ENCODE data around the gene ZFP14.

The ZFP14 gene

DNA sequence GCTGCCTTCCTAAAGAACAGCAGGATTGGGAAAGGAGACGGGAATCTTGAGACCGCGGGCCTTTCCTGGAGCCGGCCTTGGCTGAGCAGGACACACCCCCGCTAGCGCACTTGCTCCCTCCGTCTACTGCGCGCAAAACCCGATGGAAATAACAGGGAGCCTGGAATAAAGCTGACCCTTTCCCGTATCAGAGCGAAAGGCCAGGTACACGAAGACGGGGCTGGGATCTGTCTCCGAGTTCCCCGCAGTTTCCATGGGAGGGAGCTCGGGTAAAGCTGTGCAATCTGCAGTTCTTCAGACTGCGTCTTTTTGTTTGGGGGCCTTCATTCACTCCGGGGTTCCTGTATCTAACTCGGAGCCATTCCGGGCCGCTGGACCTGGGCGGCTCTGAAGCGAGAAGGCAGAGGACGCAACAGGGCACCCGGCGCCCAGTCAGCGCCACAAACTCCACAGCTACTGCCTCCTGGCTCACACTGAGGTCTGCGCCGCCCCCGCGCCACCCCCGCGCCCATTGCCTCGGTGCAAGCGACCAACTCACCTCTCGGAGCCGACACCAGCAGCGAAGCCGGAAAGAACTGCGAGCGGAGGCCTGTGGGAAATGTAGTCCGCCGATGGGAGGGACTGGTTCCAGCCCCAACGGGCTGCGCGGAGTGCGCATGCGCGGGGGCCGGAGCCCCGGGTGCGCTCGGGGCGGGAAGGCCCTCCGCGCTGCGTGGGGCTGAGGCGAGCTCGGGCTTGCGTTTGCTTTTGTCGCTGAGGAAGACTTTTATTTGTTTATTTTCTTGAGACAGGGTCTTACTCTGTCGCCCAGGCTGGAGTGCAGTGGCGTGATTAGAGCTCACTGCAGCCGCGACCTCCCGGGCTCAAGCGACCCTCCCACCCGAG lies at the start of gene ZFP14:
Gene ZFP14 (minus strand): TSS at position 577 of the 885 bp plus-strand sequence. CDS start 11,309 bp downstream, outside the sequence.
- DNase-seq, result peak; percentile 83 to 90 (median 86)

DNA sequence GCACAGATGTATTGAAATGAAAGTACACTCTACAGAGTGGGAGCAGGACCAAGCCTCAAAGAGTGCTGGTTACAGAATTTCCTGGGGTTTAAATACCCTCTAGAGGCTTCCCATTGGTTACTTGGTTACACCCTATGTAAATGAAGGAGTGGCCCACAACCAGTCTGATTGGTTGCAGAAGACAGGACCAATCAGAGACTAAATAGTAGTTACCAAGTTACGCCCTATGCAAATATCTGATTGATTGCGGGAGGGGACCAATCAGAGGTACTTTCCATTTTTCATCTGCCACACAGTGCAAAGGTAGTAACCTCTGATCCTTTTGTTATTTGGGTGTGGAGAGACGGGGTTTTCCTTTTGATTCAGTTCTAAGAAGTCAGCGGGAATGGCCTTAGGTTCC lies 44.9 kb upstream of the ZFP14 start:
- no peak for DNase-seq

DNA sequence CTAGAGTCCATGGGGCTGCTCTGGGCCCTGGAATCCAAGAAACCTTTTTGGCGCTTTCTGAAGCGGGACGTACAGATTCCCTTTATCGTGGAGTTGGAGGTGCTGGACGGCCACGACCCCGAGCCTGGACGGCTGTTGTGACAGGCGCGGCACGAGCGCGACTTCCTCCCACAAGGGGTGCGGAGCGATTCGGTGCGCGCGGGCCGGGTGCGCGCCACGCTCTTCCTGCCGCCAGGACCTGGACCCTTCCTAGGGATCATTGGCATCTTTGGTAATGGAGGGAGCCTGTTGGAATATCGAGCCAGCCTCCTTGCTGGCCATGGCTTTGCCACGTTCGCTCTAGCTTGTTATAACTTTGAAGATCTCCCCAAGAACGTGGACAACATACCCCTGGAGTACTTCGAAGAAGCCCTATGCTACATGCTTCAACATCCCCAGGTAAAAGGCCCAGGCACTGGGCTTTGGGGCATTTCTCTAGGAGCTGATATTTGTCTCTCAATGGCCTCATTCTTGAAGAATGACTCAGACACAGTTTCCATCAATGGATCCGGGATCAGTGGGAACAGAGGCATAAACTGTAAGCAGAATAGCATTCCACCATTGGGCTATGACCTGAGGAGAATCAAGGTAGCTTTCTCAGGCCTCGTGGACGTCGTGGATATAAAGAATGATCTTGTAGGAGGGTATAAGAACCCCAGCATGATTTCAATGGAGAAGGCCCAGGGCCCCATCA lies 42.9 kb upstream of the ZFP14 start:
- DNase-seq, result no peak

DNA sequence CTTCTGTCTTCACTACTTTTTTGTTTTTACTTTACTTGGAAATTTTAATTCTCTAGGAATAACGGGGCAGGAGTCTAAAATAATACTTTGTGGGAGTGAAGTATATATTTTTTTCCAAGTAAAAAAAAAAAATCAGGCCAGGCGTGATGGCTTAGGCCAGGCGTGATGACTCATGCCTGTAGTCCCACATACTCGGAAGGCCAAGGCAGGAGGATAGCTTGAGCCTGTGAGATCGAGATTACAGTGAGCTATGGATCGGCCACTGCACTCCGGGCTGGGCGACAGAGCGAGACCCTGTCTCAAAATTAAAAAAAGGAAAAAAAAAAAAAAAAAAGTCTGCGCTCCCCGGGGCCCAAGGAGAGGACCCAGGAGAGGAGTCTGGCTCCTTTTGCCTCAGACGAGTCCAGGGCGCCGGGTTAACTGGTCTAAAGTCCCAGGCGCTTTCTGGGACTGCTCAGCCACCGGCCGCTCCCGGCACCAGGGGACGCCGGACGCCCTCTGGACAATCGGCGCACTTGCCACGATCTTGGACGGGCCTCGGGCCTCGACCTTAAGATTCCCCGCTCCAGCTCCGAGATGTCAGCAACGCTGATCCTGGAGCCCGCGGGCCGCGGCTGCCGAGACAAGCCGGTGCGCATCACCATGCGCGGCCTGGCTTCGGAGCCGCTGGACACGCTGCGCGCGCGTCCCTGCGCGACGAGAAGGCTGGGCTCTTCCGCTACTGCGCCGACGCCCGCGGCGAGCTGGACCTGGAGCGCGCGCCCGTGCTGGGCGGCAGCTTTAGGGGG lies 42.2 kb upstream of the ZFP14 start:
- DNase-seq, result no peak

DNA sequence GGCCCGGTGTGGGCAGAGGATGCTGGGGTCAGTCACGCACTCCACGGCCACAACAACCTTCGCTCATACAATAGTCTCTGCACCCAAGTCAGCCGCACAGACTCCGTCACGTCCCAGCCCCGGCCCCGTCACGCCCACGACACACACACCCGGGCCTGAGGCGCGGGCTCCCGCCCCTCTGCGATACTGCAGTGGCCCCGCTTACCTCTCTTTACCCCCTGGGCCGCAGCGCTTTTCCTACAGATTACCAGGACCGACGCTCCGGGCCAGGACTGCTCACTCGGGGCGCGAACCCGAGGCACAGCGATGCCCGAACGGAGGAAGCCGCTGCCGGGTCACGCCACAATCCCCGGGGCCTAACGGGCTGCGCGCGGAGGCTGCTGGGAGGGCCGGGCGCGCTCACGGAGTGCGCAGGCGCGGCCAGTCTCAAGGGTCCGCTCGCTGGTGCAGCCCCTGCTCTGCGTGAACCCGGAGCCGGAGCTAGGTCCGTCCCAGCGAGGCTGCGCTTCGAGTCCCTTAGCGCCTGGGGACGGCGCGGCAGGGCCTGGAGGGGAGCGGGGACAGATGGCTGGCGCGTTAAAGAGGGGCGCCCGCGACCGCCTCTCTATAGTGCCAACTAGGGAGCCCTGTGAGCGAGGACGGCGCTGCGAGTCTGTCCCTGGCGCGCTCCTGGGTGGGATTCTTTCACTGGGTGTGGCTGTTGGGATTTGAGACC lies 39.4 kb upstream of the ZFP14 start, which contains the start of gene ZFP82:
Gene ZFP82 (minus strand): TSS at position 358 of the 715 bp plus-strand sequence. CDS start 8,855 bp downstream, outside the sequence.
- peak; percentile 37 to 66 (median 41) for DNase-seq

DNA sequence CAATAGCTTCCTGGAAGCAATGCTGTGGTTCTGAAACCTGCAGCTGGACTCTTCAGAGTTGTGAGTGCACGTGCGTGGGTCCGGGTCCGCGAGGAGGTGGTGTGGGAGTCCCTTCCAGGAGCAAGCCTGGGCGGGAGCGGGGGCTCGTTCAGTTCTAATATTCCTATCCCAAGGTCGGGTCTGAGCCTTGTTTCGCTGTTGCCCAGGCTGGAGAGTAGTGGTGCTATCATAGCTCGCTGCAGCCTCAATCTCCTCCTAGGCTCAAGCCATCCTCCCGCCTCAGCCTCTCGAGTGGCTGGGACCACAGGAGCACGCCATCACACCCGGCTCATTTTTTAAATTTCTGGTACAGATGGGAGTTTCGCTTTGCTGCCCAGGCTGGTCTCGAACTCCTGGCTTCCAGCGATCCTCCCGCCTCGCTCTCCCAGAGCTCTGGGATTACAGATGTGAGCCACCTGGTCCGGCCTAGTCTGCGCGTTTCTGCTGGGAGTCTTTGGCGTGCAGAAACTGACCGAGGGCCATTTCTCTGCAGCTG lies 38.8 kb upstream of the ZFP14 start:
- no peak for DNase-seq

DNA sequence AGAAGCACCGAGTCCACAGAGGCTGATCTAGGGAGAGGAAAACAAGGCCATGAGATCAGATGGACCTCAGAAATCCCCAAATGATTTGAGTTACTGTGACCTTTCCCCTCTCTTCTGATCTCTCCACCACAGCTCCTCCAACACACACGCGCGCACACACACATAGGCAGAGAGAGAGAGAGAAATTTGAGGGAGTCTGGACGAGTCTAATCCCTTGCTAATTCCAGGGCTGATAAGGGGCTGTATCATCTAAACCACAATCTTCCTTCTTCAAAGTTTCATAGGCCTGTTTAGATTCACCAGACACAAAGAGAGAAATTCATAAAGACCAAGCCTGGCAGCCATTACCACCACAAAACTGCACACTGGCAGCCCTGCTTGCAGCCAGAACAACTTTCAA lies 30.8 kb upstream of the ZFP14 start:
- DNase-seq, result no peak

DNA sequence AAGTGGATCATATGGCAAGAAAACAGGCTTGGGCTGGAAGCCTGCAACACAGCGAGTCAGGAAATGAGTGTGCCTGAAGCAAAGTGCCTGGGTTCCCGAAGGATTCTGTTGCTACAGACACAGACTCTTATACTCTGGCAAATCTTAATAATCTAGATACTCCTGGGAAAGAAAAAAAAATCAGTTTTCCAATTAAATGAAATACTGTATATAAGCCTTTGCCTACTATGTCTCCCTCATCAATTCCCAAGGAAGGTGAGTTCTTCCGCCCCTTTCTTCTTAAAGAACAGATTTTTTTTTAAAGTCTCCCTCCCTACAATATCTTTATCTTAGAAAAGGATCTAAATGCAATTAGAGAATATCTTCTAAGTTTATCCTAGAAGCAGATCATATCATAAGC lies 29.1 kb upstream of the ZFP14 start:
- DNase-seq, result no peak

DNA sequence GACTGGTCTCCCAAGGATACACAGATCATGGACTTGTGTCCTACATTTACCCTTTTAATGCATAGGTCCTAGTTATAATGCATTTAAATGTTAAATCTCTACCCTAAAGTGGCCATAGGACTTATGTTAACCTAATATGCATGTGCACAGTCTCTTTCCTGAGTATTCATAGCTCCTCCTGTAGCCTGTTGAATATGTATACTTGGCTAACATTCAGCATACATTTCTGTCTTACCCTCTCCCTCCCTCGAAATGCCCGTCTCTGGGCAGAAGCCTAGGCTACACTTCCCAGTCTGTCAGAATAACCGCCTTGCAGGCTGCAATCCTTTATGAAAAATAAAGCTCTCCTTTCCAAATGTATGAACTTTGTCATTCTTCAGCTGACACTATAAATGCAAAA lies 25.5 kb upstream of the ZFP14 start:
- DNase-seq, result no peak

DNA sequence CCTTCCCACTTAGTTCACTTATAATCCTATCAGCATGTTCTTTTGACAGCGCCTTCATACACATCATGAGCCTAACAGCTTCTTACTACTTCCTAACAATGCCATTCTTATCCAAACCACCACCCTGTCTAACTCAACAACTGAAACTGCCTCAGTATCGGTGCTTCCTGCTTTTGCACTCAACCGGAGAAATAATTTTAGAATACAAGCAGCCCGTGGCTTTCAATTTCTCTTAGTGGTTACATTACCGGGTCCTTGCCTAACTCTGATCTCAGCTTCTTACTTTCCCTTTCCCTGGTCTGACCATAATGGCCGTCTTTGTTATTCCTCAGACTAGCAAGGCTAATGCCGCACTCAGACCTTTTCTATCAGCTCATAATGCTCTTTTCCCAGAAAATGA lies 22.5 kb upstream of the ZFP14 start:
- no peak for DNase-seq

DNA sequence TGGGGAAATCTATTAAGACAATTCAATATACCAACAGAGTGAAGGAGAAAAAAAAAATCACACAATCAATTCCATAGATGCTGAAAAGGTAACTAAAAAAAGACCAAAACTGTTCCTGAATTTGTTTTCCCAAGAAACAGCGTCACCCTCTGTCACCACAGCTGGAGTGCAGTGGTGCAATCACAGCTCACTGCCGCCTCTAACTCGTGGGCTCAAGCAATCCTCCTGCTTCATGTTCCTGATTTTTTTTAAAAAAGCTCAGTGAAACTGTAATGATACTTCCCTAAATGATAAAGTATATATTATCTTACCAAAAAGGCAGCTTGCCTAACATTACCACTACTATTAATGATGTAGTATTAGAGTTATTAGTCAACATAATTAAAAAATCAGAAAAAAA lies 19.6 kb upstream of the ZFP14 start:
- DNase-seq, result no peak

DNA sequence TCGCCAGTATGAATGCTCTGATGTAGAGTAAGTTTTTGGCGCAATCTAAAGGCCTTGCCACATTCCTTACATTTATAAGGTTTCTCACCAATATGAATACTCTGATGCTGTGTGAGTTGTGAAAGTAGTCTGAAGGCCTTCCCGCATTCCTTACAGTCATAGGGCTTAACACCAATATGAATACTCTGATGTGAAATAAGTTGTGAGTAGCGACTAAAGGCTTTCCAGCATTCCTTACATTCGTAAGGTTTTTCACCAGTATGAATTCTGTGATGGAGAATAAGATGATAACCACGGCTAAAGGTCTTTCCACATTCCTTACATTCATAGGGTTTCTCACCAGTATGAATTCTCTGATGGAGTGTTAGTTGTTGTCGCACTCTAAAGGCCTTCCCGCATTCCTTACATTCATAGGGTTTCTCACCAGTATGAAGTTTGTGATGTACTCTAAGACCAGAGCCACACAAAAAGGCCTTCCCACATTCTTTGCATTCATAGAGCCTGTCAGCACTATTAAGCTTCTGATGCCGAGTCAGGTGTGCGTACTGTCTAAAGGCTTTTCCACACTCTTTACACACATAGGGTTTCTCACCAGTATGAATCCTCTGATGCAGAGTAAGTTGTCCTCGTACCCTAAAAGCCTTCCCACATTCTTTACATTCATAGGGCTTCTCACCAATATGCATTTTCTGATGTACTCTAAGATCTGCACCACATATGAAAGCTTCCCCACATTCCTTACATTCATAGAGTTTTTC lies 14.1 kb upstream of the ZFP14 start:
- no peak for DNase-seq

DNA sequence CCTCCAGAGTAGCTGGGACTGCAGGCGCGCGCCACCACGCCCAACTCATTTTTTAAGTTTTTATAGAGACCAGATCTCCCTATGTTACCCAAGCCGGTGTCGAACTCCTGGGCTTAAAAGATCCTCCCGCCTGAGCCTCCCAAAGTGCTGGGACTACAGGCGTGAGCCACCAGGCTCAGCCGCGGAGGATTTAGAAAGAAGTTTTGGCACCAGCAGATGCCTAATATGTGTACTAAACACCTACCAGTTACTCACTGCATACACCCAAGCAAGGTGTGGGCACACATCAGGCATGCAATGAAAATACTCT lies 464 bp upstream of the ZFP14 start:
- DNase-seq, result no peak

DNA sequence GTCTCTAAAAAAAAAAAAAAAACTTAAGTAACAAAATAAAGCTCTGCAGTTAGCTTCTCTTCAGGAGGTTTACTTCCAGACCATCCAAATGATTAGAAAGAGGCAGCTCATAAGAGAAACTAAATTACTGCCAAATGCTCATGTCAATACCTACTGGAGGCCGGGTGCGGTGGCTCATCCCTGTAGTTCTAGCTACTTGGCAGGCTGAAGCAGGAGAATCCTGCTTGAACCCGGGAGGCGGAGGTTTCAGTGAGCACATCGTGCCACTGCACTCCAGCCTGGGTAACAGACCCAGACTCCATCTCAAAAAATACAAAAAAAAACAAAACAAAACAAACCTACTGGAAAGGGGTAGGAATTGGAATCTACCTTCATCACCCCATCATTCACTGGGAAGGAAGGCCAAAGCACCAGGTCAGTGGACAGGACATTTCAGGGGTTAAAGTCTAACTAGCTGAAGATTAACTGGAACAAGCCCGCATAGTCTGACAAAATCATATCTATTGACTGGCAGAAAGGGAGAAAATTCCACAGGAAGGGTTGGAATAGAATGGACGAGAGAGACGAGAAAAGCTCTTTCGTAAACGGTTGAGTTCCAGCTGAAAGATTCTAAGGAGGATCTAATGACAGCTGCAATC lies 1.3 kb downstream of the ZFP14 start:
- DNase-seq, result no peak

DNA sequence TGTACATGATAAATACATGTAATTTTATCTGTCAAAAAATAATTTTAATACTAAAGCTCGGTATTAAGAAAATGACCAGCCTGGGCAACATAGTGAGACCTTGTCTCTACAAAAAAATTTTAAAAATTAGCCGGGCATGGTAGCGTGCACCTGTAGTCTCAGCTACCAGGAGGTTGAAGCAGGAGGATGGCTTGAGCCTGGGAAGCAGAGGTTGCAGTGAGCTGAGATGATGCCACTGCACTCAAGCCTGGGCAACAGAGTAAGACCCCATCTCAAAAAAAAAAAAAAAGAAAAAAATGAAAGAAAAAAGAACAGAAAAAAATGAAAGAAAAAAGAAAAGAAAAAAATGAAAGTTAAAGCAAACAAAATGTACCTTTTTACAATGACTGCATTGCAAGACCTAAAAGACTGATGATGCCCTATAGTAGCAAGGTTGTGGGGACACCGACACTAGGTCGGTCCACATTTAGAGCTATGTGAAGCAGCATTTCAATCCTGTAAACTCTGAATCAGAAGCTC lies 5.3 kb downstream of the ZFP14 start:
- DNase-seq, result no peak

DNA sequence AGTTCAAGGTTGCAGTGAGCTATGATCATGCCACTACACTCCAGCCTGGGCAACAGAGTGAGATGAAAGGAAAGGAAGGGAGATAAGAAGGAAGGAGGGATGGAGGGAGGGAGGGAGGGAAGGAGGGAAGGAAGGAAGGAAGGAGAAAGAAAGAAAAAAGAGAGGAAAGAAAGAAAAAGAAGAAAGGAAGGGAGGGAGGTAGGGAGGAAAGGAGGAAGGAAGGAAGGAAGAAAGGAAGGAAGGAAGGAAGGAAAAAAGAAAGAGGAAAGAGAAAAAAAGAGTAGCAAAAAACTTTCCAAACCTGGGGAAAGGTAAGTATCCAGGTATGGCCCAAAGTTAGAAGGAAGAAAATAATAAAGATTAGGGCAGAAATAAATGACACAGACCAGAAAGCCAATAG lies 7.1 kb downstream of the ZFP14 start:
- no peak for DNase-seq

DNA sequence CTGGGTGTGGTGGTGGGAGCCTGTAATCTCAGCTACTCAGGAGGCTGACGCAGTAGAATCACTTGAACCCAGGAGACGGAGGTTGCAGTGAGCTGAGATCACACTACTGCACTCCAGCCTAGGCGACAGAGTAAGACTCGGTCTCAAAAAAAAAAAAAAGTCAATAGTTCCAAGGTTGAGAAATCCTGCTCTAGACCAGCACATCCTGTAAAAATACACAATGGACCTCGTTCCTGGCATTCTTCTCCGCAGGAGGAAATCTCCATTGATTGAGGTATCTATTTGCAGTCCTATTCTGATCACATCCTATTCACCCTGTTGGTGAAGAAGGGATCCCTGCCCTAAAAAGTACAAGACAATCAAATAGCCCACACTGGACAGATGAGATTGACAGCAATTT lies 15.2 kb downstream of the ZFP14 start:
- no peak for DNase-seq

DNA sequence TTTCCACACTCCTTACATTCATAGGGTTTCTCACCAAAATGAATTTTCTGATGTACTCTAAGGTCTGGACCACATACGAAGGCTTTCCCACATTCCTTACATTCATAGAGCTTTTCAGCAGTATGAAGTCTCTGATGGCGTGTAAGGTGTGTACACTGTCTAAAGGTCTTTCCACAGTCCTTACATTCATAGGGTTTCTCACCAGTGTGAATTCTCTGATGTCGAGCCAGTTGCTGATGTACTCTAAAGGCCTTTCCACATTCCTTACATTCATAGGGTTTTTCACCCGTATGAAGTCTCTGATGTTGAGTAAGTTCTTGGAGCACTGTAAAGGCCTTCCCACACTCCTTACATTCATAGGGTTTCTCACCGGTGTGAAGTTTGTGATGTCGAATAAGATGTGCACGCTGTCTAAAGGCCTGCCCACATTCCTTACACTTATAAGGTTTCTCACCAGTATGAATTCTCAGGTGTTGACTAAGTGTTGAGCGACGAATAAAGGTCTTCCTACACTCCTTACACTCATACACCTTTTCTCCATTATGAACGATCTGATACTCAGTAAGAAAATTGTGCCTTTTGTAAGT lies 38.1 kb downstream of the ZFP14 start:
- DNase-seq, result no peak

DNA sequence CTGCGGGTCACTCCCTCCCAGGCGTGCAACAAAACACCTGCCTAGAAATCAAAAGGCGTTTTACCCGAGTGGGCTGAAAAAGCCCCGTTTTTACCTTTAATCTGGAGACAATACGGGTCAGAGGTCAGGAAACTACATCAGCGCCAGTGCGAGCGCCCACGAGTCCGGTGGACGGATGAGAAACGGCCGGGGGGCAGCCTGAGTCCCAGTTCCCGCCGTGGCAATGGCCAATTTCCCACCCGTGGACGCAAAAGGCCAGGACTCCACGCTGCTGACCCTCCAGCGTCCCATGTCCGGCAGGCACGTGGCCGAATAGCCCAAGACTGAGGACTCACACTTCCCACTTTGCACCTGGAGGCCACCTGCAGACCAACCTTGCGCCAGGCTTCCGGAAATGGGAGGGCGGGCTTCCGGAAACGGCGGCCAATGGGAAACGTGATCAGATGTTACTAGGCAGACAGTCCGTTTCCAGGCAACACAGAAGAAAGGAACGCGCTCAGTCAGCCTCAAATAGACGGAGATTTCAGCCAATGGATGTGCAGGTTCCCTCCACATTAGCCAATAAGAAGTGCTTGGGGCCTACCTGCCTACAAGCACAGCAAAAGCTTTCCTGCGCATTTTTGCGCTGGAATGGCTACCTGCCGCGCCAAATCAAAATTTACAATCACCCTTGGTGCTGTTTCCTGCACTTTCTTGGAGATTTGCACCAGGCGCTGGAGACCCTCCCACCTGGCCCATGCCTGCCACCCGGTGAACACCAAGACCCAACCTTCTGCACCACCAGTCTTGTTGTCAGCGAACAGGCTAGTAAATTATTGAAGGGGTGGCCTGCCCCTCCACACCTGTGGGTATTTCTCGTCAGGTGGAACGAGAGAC lies 47.4 kb downstream of the ZFP14 start:
- peak in 3 of 4 experiments; percentile 1 to 14 (median 5) for DNase-seq

Data from activated naive CD4-positive, alpha-beta T cell (primary cell).